ENCODE data around the gene SDHAF2. TPM values are rescaled to one million over a fixed set of nuclear protein-coding genes. Genes with fewer than 3 reads are reported as not detected.
A peak's percentile ranks its signal among the peaks of the same experiment; 100 is the strongest.
"Not testable (repeated sequence)": the region's sequence is repeated elsewhere in the genome, so short reads cannot be mapped to it uniquely, and the experiment has no call there.

The SDHAF2 gene
- 39.7 TPM in 2 replicates for total RNA-seq
- polyA plus RNA-seq (2012): 53.7 TPM

DNA sequence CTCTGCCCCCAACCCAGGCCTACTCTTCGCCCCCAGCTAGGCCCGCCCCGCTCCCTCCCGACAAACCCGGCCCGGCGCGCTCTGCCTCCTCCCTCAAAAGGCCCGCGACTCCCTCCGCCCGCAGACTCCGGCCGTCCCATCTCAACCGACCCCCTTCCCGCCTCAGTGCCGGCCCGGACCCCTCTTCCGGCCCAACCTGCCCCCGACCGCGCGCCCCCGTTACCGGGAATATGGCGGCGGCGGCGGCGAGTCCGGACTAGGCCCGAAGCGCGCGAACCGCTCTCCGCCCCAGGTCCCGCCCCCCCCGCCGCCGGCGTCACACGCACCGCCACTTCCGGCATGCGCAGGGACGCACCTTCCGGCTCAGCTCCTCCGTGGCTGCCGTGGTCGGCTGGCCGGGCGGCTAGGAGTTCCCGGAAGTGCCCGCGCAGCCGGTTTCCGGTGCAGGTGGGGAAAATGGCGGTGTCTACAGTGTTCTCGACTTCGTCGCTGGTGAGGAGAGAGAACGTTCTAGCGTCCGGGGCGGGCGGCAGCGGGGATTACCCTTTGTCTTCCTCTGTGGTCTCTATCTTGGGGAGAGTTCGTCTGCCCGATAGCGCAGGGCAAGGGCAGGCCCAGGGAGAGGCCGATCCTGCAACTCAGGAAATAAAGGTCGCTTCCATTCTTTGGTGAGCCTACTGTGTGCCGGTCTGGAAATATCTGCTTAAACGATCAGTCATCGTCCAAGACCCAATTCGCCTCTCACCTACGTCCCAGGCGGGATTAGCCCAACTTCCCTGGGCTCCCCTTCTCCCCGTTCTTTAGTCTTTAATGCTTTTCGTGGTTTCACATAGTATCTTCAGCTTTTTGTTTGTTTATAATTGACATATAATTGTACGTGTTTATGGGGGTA is at the start of gene SDHAF2, which contains the start of gene CPSF7:
Gene SDHAF2 (plus strand): TSS at position 434 of the 892 bp plus-strand sequence. CDS start 23 bp downstream, at position 457.
Gene CPSF7 (minus strand): TSS at position 285 of the 892 bp plus-strand sequence. CDS start 740 bp downstream, outside the sequence.
- peak; percentile 96 for DNase-seq (ENCODE audit: low read depth)

DNA sequence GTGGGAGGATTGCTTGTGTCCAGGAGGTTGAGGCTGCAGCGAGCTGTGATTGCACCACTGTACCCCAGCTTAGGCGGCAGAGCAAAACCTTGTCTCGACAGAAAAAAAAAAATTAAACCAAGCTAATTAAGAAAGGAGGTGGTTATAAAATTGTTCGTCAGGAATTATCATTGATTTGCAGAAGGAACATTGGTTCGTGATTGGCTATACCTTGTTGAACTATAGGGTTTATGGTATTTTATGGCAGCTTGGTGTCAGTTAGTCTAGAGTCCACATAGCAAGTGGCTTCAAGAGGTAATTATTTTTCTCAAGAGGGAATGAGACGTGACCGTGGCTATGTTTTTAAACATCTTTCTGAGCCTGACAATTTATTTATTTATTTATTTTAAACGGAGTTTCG is 49.0 kb upstream of the SDHAF2 start:
- DNase-seq (ENCODE audit: low read depth): no peak

DNA sequence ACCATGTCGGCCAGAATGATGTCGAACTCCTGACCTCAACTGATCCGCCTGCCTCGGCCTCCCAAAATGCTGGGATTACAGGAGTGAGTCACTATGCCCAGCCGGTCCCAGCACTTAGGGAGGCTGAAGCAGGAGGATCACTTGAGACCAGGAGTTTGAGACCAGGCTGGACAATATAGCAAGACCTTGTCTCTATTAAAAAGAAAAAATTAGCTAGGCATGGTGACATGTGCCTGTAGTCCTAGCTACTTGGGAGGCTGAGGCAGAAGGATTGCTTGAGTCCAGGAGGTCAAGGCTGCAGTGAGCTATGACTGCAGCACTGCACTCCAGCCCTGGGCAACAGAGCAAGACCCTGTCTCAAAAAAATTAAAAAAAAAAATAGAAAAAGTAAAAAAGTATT is 46.1 kb upstream of the SDHAF2 start:
- DNase-seq (ENCODE audit: low read depth): not testable (repeated sequence)

DNA sequence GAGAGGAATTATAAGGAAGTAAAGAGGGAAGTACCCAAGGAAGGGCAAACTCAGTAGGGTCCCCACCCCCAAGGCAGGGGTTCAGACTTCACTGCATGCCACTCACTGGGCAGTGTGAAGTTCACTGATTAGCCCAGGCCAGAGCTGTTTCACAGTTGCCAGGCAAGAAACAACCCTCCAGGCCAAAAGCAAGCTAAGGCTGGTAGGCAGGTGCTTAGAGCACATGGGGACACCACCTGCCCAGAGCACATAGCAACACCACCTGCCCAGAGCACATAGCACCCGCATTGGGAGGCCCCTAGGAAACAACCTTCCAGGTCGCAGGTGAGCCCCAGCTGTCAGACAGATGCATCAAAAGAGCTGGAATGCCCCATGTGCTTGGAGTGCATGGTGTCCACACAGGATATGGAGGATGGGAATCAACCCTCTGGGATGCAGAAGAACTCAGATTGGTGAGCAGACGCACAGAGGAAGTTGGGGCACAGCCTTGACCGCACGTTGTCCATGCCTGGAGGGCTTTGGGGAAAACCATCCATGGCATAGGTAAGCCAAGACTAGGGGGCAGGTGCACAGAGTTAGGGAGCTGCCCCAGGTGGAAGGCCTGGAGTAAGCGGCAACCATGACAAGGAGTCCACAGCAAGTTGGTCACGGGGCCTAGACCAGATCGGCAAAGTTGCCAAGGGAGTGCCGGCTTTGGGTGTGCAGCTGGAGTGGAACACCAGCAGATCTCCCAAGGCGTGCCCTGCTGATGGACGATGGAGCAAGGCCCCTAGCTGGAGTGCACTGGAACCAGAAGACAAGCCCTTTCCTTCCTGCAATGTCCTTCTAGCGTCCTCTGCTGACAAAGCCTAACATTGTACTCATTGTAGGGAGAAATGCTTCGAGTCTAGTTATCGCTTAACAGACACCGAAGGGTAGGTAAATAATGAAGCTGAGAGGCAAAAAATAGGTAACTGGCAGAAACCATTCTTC is 45.4 kb upstream of the SDHAF2 start:
- DNase-seq (ENCODE audit: low read depth): peak; percentile 74

DNA sequence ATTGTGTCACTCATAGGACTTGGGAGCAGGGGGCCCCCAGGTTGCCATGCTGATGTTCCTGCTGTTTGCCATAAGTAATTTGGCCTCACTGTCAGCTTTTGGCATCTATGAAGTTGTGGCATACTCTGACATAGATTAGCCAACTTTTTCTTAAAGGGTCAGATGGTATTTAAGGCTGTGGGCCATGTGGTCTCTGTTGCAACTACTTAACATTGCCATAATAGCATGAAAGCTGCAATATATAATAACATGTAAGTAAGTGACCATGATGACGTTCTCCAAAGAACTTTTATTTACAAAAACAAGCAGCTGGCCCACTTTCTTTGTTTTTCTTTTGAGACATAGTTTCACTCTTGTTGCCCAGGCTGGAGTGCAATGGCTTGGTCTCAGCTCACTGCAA is 39.8 kb upstream of the SDHAF2 start:
- no peak for DNase-seq (ENCODE audit: low read depth)

DNA sequence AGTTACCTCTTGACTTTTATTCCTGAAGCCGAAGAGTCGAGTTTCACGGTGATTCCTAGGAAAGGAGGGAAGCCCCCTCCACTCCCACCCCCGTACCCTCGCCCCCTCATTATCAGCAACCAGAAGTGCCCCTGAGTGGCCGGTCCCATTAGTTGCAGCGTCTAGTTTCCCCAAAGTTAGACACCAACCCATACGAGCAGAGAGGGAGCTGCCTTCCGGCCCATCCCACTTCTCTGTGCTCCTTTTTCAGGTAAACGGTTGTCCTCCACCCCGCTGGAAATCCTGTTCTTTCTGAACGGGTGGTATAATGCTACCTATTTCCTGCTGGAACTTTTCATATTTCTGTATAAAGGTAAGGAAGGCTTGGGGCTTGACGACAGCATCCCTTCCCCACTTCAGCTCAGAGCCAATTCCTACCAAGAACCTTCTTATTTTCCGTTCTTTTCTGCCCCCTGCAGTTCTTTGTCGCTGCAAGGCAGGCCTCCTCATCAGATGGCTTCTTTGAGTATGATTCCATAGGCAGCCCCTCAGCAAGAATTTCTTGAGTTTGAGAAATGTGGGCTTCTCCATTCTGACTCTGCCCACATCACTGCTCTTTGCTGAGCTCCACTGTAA is 36.8 kb upstream of the SDHAF2 start:
- peak; percentile 22 for DNase-seq (ENCODE audit: low read depth)

DNA sequence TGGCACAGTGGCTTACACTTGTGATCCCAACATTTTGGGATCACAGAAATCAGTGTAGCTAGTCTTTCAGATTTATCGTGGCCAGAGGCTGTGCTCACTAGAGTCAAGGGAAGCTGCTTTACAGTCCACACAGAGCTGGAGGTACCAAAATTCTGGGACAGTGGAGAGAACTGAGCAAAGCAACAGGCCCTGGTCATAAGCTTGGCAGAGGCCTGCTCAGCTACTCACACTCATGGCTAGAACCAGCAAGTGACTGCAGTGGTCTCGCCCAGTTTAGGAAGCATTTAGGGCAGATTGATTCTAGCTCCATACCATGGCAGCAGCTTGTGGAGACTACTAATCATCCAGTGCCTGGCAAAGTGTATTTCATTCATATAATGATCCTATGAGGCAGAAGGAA is 28.8 kb upstream of the SDHAF2 start:
- DNase-seq (ENCODE audit: low read depth): no peak

DNA sequence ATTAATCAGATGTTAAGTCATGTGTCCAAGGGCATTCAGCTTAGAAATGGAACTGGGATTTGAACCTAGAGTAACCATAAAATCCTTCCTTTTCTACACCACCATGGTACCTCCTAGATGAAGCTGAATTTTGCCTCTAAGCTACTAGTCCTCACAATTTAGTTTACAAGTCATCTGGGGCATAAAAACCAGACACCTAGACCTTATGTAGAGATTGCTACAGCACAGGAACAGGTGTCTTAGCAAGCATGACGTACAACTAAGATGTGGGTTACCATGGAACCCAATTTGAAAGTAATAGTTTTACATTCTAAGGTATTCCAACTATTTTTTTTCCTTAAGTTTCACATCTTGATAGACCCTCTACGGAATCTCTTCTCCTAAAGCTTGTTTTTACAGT is 28.4 kb upstream of the SDHAF2 start:
- no peak for DNase-seq (ENCODE audit: low read depth)

DNA sequence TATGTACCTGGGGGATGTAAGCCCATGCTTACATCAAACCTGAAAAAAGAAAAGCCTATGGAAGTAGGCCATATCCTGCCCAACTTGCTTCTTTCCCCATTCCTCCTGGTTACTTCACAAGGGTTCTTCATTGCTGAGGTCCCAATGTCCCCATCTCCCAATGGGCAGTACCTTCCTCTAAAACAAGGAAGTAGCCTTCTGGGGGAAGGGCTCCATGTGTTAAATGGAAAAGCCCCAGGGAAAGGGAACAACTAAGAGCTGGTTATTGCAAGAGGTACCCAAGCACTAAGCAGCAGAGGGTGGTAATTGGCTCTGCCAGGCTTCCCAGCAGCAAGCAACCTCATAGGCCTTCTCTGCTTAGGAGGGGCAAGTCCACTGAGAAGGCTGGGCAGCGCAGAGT is 26.3 kb upstream of the SDHAF2 start:
- no peak for DNase-seq (ENCODE audit: low read depth)

DNA sequence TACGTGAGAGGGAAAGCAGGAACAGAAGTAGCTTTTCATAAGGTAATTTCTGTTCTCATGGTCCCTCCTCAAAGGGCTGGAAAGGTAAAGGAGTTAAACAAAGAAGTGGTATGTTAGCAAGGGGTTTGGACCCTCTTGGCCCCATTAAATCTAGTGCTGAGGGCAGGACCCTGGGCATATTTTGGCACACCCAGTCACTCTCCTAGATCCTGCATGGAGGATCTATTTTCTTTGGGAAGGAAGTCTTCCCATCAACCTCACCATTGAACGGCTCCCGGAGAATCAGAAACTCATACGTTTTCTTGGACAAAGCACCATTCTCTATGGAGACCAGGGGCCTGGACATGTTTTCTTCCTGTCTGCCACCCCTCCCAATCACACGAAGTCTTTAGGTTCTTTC is 25.8 kb upstream of the SDHAF2 start:
- no peak for DNase-seq (ENCODE audit: low read depth)

DNA sequence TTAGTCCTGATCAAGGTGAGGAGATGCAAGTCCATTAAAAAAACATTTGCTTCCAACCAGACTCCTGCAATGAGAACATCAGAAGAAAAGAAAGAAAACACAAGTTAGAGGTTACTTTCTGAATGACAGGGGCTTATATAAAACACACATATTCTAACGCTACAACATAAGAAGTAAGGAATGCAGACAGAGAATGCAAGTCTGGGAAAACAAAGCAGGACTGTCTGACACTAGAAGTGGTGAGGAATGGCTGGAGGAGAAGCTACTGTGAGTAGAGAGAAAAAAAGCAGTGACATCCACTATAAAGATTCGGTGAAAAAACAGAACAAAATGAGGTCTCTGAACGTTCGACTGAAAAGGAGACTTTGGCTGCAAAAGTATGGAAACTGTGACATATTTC is 25.3 kb upstream of the SDHAF2 start:
- no peak for DNase-seq (ENCODE audit: low read depth)

DNA sequence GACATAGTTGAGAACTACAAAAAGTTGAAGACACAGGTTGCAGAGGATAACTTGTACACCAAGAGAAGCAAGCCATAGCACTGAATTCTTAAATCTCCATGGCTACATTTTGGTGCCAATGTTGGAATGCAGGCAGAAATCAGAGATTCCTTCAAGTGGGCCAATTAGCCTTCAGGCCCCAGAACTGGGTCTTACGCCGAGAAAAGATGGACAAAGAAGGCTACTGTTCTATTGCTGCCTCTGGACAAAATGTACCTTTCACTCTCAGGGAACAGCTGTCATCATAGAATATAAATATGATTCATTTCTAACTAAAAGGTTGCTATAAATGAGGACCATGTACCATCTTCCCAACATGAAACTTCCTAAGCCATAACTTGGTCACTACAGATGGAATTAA is 23.9 kb upstream of the SDHAF2 start:
- no peak for DNase-seq (ENCODE audit: low read depth)

DNA sequence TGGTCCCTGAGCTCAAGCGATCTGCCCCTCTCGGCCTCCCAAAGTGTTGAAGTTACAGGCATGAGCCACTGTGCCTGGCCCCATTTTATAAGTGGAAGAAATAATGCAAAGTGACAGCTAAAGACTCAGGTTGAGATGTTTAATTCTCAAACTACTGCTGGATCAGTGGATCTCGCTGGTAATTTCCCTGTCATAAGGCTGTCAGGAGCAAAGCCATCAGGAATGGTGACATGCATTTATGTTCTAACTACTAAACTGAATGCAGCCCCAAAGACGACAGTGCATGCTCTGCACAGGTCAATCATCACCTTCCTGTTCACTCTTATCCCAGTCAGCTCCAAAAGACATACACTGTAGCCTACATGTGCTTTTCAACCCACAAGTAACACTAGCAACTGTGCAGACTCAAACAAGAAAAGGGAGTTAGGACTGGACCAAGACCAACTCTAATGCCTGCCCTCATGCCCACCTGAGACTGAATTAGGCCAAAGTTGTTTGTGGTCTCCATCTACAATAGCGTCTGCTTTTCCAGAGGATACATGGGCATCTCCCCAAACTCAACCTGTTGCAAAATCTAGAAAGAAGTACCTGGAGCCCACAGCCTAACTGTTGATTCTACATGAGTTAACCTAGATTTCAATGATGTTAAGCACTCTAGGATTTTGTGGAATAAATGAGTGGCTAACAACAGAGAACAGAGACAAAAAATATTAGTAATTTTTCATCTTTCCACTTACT is 22.8 kb upstream of the SDHAF2 start:
- DNase-seq (ENCODE audit: low read depth): no peak

DNA sequence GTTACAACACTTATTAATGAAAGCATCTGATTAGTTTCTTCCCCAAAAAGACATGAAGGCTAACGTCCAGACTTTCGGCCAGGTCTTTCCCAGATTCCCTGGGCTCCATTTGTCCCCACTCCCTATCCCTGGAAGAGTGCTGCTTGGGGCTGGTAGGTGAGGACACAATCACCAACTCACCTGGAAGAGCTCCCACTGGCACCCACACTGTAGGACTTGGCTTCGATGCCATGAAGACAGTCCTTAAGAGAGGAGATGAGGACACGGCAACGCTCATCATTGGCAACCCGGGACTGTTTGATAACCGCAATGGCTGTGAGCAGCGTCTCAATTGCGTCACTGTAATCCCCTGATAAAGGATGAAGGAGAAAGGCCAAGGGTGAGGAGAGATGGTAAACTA is 18.3 kb upstream of the SDHAF2 start:
- no peak for DNase-seq (ENCODE audit: low read depth)

DNA sequence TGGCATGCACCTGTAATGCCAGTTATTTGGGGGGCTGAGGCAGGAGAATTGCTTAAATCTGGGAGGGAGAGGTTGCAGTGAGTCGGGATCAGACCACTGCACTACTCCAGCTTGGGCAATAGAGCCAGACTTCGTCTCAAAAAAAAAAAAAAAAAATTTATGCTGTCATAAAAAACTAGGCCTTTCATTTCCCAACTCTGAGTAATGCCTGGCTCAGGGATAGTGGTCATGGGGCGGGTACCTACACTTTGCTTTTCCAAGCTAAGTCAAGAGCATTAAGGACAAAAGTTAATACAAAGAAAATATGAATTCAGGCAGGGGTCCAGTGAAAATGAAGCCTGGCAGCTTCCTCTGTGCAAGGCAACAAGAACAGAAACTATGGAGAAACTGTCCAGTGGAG is 16.4 kb upstream of the SDHAF2 start:
- DNase-seq (ENCODE audit: low read depth): no peak

DNA sequence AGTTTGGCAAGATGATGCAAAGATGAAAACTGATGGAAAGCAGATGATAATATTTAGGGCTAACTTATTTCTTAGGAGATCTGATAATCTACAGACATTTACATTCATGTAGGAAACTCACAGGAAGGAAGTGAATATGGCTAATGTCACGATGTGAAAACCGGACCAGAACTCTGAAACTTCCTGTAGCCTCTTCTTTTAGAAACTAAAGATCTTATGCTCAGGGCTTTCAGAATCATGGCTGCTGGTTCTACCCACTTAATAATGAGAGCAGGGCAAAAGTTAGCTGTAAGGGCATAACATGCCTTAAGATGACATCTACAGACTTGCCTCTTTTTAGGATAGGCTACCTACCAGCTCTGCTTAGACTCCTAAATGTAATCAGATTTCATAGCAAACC is 15.4 kb upstream of the SDHAF2 start:
- no peak for DNase-seq (ENCODE audit: low read depth)

DNA sequence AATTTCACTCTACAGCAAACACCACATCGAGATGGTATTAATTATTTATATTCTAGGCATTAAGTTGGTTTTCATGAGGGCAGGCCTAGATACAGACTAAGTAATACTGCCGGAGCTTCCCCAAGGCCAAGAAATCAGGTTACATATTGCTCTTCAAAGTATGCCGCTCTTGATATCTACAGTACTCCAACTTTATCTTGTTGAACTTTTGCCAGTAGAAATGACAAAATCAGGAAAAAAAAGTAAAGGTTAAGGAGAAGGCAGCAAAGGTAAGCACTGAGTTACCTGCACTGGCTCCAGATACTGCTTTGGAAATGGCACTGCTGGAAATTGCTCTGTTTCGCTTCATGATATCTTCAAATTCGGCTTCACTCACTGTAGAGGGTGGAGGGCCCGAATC is 14.5 kb upstream of the SDHAF2 start:
- DNase-seq (ENCODE audit: low read depth): no peak

DNA sequence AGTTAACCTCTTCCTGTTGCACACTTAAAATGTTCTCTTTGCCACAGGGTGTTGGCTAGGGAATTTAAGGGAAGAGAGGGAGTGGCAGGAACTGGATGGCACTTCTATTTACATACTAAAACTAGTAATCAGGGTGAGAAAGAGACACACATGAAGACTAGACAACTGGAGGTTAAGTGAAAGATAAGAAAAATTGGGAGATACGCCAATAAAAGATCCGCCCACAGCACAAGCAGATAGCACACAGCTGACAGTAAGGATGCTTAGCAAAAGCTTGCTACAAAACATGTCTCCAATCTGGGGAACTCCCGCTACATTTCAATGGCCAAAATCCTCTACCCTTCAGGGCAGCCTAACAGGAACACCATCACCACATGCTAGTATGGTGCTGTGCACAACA is 13.0 kb upstream of the SDHAF2 start:
- DNase-seq (ENCODE audit: low read depth): no peak

DNA sequence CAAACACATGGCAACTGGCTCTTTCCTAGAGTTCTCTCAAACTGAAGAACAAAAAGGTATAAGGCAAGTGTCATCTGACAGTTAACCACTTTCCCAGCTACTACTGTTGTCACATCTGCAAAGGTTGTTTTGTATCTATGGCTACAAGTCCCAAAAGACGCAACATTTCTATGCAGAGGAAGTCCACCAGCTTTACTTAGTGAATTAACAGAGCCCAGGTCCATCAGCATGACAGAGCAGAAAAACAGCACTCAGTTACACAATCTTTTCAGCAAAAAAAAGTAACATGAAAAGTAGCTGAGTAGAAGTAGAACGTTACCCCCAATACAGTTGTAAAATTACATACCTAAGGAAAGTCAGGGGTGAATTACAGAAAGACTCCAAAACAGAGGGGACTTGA is 12.3 kb upstream of the SDHAF2 start:
- peak; percentile 3 for DNase-seq (ENCODE audit: low read depth)

DNA sequence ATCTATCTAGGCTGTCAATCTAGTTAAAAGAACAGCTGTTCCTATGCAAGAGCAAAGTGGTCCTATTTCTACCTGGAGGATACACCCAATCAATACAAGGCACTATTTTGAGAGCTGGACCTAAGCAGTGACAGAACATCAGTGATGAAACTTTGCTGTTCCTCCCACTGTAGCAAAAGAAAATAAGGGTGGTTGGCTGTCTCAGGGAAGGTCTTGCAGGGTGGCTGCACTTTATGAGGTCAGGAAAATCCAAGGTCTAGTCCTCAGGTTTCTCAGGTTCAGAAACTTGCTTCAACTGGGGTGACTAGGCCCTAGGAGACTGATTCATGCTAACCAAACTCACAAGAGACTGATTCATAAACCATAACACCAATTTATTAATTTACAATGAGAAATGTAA is 11.8 kb upstream of the SDHAF2 start:
- no peak for DNase-seq (ENCODE audit: low read depth)

DNA sequence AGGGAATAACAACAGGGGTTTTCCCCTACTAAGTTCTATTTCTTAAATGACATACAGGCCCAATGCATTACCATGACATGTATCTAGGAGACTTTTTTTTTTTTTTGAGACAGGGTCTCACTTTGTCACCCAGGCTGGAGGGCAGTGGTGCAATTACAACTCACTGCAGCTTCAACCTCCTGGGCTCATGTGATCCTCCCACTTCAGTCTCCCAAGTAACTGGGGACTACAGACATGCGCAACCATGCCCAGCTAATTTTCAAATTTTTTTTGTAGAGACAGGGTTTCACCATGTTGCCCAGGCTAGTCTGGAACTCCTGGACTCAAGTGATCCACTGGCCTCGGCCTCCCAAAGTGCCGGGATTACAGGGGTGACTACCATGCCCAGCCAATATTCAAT is 7.7 kb upstream of the SDHAF2 start:
- DNase-seq (ENCODE audit: low read depth): no peak

Data from myocyte (in vitro differentiated cells).